ENCODE data around the gene DTNA.

DTNA gene

GRCh38 chr18:34809451-34810072, 99.5 kb downstream of the DTNA start:
- peak; percentile 58 for TF ChIP-seq CTCF (IDR thresholded peaks at IDR 0.05; ENCODE audit: low read length, missing control alignments)
- H3K4me3 ChIP-seq (replicated peaks; ENCODE audit: low read depth, low read length): no peak overlapping the region
- DNase-seq (ENCODE audit: low read depth): peak; percentile 53

- TF ChIP-seq CTCF (IDR thresholded peaks at IDR 0.05; ENCODE audit: low read length, missing control alignments): no peak
- no peak overlapping the region for H3K4me3 ChIP-seq (replicated peaks; ENCODE audit: low read depth, low read length)
- no peak for DNase-seq (ENCODE audit: low read depth)
Measured at GRCh38 chr18:34816183-34816582, 106.1 kb downstream of the DTNA start.

GRCh38 chr18:34817636-34818035, 107.5 kb downstream of the DTNA start:
- DNase-seq (ENCODE audit: low read depth): no peak
- no peak for TF ChIP-seq CTCF (IDR thresholded peaks at IDR 0.05; ENCODE audit: low read length, missing control alignments)

GRCh38 chr18:34818064-34818463, 108.0 kb downstream of the DTNA start:
- no peak overlapping the region for H3K4me3 ChIP-seq (replicated peaks; ENCODE audit: low read depth, low read length)
- no peak for TF ChIP-seq CTCF (IDR thresholded peaks at IDR 0.05; ENCODE audit: low read length, missing control alignments)
- no peak for DNase-seq (ENCODE audit: low read depth)

More at GRCh38 chr18:34817636-34818035, 107.5 kb downstream of the DTNA start:
- no peak overlapping the region for H3K4me3 ChIP-seq (replicated peaks; ENCODE audit: low read depth, low read length)

- no peak for DNase-seq (ENCODE audit: low read depth)
- TF ChIP-seq CTCF (IDR thresholded peaks at IDR 0.05; ENCODE audit: low read length, missing control alignments): no peak
- no peak overlapping the region for H3K4me3 ChIP-seq (replicated peaks; ENCODE audit: low read depth, low read length)
Measured at GRCh38 chr18:34820360-34821065, 110.4 kb downstream of the DTNA start.

- TF ChIP-seq CTCF (IDR thresholded peaks at IDR 0.05; ENCODE audit: low read length, missing control alignments): no peak
- no peak for DNase-seq (ENCODE audit: low read depth)
- H3K4me3 ChIP-seq (replicated peaks; ENCODE audit: low read depth, low read length): no peak overlapping the region
Measured at GRCh38 chr18:34821669-34822210, 111.6 kb downstream of the DTNA start.
